ENCODE measurements around the gene ATXN2. TPM values are rescaled to one million over a fixed set of nuclear protein-coding genes. Genes with fewer than 3 reads are reported as not detected.

ATXN2 gene
- total and polyA plus RNA-seq, 2 of the 4 experiments (the other 2 are of a cell fraction) = 12.4 to 66.5 TPM

DNA sequence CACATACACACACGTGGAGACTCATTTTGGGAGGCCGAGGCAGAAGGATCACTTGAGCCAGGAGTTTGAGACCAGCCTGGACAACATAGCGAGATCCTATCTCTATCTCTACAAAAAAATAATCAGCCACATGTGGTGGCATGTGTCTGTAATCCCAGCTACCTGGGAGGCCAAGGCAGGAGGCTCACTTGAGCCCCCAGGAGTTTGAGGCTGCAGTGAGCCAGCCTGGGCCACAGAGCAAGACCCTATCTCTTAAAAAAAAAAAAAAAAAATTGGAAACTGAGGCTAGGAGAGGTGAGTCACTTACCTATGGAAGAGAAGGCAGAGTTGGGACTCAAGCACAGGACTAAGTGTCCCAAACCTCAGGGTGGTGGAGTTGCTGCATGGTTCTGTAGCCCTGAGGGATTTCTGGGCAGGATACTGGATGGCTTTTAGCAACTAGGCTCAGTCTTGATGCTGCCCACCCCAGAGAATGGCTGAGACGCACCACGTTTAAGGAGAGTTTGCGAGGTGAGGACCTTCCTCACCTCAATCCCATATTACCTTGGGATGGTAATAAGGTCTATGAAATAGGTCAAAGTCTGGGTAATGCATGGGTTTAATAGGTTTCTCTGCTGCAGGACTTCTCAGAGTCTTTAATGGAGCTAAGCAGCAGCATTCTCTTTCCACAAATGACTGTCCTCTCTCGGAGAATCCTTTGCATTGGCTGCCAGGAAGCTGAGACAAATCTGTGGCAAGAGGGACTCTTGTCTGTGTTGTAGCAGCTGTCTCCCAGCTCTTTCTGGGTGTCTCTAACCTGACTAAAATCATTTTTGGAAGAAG, 157.8 kb downstream of the ATXN2 start:
- no peaks in the 10 kb centered on the region for H3K27me3 ChIP-seq (ENCODE audit: control insufficient read depth, insufficient read depth, low read length)
- H3K4me1 ChIP-seq (ENCODE audit: control insufficient read depth, insufficient read depth, low read length) = peaks cover 25% of the 10 kb centered on the region
- ChIA-PET CTCF (no interaction called here), POLR2A (ENCODE audit: unreplicated experiment) (no interaction called here)
- DNase-seq = no peak
- no peak overlapping the region for H3K27ac ChIP-seq (ENCODE audit: insufficient read depth, low read length)
- H3K9me1 ChIP-seq (ENCODE audit: insufficient read depth, low read length) = peaks cover 34% of the 10 kb centered on the region
- no peak overlapping the region for H2BK20ac ChIP-seq (ENCODE audit: low read depth, low read length)
- no peak overlapping the region for H4K91ac ChIP-seq (ENCODE audit: insufficient read depth, low read depth, low read length)
- no TSS peak for BruUV-seq (replicated peaks)
- peaks cover 19 to 94% of the 10 kb centered on the region in 2 experiments; a peak in 3 of 4 replicates for H3K79me1 ChIP-seq (ENCODE audit: low read depth in 1 of 2, low read length in 2 of 2)
- no peak overlapping the region for H2BK120ac ChIP-seq (ENCODE audit: low read depth, low read length)
- H3K36me3 ChIP-seq (ENCODE audit: control insufficient read depth, insufficient read depth, low read length) = peaks cover 36% of the 10 kb centered on the region
- H2BK5ac ChIP-seq (ENCODE audit: low read depth, low read length, poor library complexity, severe bottlenecking) = no peak overlapping the region
- no peak overlapping the region for H2AK5ac ChIP-seq (ENCODE audit: low read depth, low read length)
- no peaks in the 10 kb centered on the region for H3K9me3 ChIP-seq (ENCODE audit: control insufficient read depth, insufficient read depth, low read length)
- no peak overlapping the region for H3K18ac ChIP-seq (ENCODE audit: low read depth, low read length)
- H2AK9ac ChIP-seq (replicated peaks; ENCODE audit: low read depth, low read length, poor library complexity) = no peak overlapping the region
- no CpG with 5 or more reads among the region's 7 CpGs for WGBS, 2 experiments (ENCODE audit: extremely low coverage in 2 of 2, insufficient read length in 1 of 2)
- no peak overlapping the region for H3K4me3 ChIP-seq (ENCODE audit: insufficient read depth, low read depth, low read length)
- TF ChIP-seq, protein P1, sequence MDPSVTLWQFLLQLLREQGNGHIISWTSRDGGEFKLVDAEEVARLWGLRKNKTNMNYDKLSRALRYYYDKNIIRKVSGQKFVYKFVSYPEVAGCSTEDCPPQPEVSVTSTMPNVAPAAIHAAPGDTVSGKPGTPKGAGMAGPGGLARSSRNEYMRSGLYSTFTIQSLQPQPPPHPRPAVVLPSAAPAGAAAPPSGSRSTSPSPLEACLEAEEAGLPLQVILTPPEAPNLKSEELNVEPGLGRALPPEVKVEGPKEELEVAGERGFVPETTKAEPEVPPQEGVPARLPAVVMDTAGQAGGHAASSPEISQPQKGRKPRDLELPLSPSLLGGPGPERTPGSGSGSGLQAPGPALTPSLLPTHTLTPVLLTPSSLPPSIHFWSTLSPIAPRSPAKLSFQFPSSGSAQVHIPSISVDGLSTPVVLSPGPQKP (IDR thresholded peaks at IDR 0.05; ENCODE audit: borderline replicate concordance, low read depth, low read length) = no peak
- no peak overlapping the region for H2AFZ ChIP-seq (replicated peaks; ENCODE audit: low read length, poor library complexity)
- H3K23ac ChIP-seq (ENCODE audit: low read depth, low read length) = peak overlapping the region; percentile 20; the same call in 1 of the 2 replicates
- no peak overlapping the region for H3K4me2 ChIP-seq (ENCODE audit: low read depth, low read length)
- no peak for ATAC-seq (ENCODE audit: low read depth)
- H4K5ac ChIP-seq (ENCODE audit: low read depth, low read length) = no peak overlapping the region
- H4K20me1 ChIP-seq (ENCODE audit: insufficient read depth, low read length) = peaks cover 84% of the 10 kb centered on the region
- no peak overlapping the region for H3K9ac ChIP-seq (ENCODE audit: low read depth, low read length)
- H3K4ac ChIP-seq (ENCODE audit: low read depth, low read length) = no peak overlapping the region
- dilution Hi-C loops (cut with HindIII; ENCODE audit: low sequenced_read_pairs, unreplicated experiment) = no loop called here
- H2BK15ac ChIP-seq (ENCODE audit: low read depth, low read length) = no peak overlapping the region
- no peak overlapping the region for H3K14ac ChIP-seq (replicated peaks; ENCODE audit: low read depth, low read length)
- no peak overlapping the region for H3K56ac ChIP-seq (ENCODE audit: extremely low read depth, insufficient read depth, low read length)
- in situ Hi-C loops (cut with MboI; ENCODE audit: low sequenced_read_pairs) = no loop called here
- intact Hi-C loops (cut with micrococcal nuclease) = no loop called here
- H4K8ac ChIP-seq (ENCODE audit: low read depth in 2 of 2, low read length in 2 of 2) = no peak overlapping the region
